GM13977 (cell line): Measurements from ENCODE around the gene RCE1.
"Not testable (repeated sequence)": the region's sequence is repeated elsewhere in the genome, so short reads cannot be mapped to it uniquely, and the experiment has no call there.

ENCODE experiments used
- DNase-seq: peaks from one replicate; pipeline ENCODE4 v3.0.0; 2012; ENCODE audit warnings: low spot score
- in situ Hi-C: fragments of 300-500 bp; cut with MboI; formaldehyde crosslinking; loops from one replicate; pipeline ENCODE4 v1.12.0; 2022; ENCODE audit warnings: low sequenced_read_pairs, low pct_unique_long_range_greater_than_20kb, mixed read lengths, inconsistent platforms; ENCODE audit not compliant: unreplicated experiment
- TF ChIP-seq, protein P1 (sequence below): IDR thresholded peaks from 2 replicates; pipeline ENCODE4 v1.5.1; 2012; ENCODE audit warnings: mild to moderate bottlenecking, control low read depth; ENCODE audit not compliant: insufficient read depth; ENCODE audit errors: extremely low read depth, missing control alignments

Gene RCE1

DNA sequence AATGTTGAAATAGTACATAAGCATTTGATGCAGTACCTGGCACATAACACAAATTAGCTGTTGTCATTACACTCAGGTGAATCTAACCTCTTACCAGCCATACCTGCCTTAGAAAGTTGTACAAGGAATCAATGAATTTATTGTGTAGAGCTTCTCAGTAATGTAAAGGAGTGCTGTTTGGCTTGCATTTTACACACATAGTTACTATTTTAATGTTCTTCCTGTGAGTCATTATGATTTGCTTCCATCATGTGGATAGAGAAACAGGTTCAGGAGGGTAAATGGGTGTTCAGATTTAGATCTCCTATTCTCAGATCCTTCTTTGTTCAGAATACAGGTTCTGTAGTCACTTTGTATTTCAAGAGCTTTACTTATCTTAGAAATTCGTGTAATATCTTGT, 27.6 kb upstream of the RCE1 start:
- in situ Hi-C loops, result no loop called here
- no peak for DNase-seq
- TF ChIP-seq, protein P1, sequence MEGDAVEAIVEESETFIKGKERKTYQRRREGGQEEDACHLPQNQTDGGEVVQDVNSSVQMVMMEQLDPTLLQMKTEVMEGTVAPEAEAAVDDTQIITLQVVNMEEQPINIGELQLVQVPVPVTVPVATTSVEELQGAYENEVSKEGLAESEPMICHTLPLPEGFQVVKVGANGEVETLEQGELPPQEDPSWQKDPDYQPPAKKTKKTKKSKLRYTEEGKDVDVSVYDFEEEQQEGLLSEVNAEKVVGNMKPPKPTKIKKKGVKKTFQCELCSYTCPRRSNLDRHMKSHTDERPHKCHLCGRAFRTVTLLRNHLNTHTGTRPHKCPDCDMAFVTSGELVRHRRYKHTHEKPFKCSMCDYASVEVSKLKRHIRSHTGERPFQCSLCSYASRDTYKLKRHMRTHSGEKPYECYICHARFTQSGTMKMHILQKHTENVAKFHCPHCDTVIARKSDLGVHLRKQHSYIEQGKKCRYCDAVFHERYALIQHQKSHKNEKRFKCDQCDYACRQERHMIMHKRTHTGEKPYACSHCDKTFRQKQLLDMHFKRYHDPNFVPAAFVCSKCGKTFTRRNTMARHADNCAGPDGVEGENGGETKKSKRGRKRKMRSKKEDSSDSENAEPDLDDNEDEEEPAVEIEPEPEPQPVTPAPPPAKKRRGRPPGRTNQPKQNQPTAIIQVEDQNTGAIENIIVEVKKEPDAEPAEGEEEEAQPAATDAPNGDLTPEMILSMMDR, result no peak

DNA sequence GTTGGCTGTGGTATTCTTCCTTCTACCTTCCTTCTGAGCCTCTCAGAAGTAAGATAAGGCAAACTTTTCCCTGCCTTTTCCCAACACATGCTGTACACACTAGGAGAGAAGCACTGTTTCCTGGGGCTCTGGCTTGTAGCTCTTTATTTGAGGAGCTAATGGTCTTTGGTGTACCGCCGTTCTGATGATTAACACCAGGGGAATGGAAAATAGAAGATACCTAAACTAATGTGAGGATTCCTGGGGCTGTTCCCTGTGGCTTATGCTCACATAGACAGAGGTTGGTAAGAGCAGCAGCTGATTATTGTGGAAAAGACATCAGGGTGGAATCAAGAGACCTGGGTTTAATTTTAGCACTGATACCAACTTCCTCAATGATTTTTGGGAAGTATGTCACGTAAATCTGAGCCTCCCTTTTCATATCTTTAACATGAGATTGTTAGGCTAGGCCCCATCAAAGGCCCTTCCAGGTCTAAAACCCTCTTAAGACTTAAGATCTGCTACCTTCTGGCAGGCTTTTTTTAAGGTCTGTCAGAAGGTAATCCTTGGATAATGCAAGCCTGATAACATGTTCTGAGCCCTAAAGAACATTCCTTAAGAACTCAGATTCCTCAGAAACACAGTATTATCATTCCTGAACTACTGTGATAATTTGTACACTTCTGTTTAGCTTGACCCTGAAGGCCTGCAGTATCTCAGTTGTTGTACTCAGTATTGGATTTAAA, 24.8 kb upstream of the RCE1 start:
- DNase-seq, result no peak
- in situ Hi-C loops, result no loop called here

DNA sequence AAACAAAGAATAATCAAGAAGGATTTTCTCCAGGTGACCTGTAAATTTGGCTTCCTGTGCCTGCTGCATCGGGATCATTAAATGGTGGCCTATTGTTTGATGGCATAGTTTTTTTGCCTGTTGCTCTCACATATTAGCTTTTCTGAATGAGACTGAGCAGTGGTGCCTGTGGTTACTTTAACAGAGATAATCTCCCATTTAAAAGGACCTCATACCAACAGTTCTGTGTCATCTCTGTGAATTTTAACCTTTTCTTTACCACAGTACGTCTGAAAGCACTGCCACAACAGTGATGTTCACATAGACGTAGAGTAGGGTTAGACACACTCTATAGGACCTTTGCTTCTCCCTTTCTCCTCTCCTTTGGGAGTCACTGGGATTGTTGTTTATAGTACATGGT, 22.9 kb upstream of the RCE1 start:
- in situ Hi-C loops, result no loop called here
- TF ChIP-seq, protein P1, result no peak
- no peak for DNase-seq

More for the DNA sequence above, 24.8 kb upstream of the RCE1 start:
- TF ChIP-seq, protein P1, result no peak

DNA sequence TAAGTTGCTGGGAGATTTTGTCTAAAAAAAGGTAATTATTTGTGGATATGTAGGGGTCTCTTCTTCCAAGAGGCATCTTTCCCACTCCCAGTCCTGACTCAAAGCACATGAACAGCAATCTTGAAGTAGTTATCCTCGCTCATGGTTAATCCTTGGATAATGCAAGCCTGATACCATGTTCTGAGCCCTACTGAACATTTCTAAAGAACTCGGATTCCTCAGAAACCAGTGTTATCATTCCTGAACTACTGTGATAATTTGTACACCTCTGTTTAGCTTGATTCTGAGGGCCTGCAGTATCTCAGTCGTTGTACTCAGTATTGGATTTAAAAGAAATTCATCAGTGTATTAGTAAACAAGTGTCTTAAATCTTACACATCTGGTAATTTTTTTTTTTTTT, 22.3 kb upstream of the RCE1 start:
- no peak for DNase-seq
- TF ChIP-seq, protein P1, result no peak
- in situ Hi-C loops, result no loop called here

DNA sequence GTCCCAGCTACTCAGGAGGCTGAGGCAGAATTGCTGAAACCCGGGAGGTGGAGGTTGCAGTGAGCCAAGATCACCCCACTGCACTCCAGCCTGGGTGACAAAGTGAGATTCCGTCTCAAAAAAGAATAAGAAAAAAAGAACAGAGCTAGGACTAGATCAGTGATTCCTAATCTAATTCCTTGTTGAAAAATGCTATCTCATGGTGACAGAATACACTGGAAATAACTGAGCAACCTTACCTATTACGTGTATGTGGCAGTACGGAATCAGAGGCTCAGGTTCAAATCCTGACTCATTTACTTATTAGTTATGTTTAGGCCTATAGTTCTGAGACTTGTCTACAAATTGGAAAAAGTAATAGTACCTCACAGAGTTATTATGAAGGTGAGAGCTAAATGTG, 19.5 kb upstream of the RCE1 start:
- in situ Hi-C loops, result no loop called here
- DNase-seq, result no peak
- TF ChIP-seq, protein P1, result no peak

DNA sequence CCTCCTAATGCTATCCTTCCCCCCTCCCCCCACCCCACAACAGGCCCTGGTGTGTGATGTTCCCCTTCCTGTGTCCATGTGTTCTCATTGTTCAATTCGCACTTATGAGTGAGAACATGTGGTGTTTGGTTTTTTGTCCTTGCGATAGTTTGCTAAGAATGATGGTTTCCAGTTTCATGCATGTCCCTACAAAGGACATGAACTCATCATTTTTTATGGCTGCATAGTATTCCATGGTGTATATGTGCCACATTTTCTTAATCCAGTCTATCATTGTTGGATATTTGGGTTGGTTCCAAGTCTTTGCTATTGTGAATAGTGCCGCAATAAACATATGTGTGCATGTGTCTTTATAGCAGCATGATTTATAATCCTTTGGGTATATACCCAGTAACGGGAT, 18.7 kb upstream of the RCE1 start:
- in situ Hi-C loops, DNase-seq: not testable (repeated sequence)

DNA sequence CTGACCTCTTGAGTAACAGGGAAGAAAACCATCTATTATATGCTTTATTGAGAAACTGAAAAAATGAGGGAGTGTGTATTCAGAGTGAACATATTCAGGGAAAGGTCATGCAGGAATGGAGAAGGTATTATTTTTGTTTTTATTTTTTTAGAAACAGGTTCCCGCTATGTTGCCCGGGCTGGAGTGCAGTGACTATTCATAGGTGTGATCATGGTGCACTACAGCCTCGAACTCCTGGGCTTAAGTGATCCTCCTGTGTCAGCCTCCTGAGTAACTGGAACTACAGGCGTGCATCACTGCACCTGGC, 8.7 kb upstream of the RCE1 start:
- in situ Hi-C loops, result loop anchor here (25.0 kb wide), 1 partner anchor 272 kb away; the partner anchor contains the start of gene CTSF
- TF ChIP-seq, protein P1, result no peak
- no peak for DNase-seq
